Neural cell (in vitro differentiated cells): ENCODE measurements around the gene ACOX3.

Experiments
- POLR2AphosphoS5 ChIP-seq: IDR thresholded peaks from 2 replicates; pipeline ENCODE4 v1.6.1; 2012
- TF ChIP-seq, protein P1 (sequence below): fragments of 450-650 bp; IDR thresholded peaks from 2 replicates; pipeline ENCODE4 v1.5.1; 2014; ENCODE audit warnings: antibody characterized with exemption, mild to moderate bottlenecking, moderate library complexity; ENCODE audit not compliant: poor library complexity, severe bottlenecking

DNA sequence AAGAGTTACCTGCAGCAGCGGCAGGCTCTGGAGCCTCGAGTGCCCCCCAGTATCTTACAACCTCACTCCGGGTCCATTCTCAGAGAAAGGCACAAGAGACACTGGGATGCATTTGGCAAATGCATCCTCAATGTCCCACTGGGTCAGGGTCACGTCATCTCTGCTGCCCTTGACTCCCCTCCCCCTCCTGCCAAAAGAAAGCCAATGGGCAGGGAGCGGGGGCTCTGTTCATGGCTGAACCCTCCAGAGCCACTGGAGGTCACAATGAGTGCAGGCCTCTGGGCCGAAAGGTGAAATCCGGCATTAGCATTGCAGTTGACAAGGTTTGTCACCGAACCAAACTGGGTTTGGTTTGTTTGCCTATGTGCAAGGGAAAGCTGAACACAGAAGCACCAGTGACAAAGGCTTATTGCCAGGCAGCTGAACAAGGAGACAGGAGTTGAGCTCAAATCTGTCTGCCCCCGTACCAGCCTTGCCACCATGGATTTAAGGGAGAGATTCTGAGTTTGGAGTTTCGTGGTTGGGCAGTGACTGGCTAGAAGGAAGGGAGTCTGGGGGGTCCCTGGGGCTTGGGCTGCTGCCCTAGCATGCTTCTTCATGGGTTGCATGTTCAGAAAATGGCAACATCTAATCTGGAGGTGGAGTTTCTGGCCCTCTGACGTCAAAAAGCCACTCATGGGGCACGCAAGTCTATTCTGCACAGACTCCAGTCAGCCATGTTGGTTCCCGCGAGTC is 106.6 kb downstream of the ACOX3 start:
- TF ChIP-seq, protein P1, sequence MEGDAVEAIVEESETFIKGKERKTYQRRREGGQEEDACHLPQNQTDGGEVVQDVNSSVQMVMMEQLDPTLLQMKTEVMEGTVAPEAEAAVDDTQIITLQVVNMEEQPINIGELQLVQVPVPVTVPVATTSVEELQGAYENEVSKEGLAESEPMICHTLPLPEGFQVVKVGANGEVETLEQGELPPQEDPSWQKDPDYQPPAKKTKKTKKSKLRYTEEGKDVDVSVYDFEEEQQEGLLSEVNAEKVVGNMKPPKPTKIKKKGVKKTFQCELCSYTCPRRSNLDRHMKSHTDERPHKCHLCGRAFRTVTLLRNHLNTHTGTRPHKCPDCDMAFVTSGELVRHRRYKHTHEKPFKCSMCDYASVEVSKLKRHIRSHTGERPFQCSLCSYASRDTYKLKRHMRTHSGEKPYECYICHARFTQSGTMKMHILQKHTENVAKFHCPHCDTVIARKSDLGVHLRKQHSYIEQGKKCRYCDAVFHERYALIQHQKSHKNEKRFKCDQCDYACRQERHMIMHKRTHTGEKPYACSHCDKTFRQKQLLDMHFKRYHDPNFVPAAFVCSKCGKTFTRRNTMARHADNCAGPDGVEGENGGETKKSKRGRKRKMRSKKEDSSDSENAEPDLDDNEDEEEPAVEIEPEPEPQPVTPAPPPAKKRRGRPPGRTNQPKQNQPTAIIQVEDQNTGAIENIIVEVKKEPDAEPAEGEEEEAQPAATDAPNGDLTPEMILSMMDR: no peak
- TF ChIP-seq POLR2AphosphoS5: no peak
